Measurements from ENCODE around the gene CMTR1. TPM values are rescaled to one million over a fixed set of nuclear protein-coding genes. Genes with fewer than 3 reads are reported as not detected.
"Not testable (repeated sequence)": the region's sequence is repeated elsewhere in the genome, so short reads cannot be mapped to it uniquely, and the experiment has no call there.

Gene CMTR1
- total and polyA plus RNA-seq, 4 donors = 31.3 to 51.1 (median 46.2) TPM

DNA sequence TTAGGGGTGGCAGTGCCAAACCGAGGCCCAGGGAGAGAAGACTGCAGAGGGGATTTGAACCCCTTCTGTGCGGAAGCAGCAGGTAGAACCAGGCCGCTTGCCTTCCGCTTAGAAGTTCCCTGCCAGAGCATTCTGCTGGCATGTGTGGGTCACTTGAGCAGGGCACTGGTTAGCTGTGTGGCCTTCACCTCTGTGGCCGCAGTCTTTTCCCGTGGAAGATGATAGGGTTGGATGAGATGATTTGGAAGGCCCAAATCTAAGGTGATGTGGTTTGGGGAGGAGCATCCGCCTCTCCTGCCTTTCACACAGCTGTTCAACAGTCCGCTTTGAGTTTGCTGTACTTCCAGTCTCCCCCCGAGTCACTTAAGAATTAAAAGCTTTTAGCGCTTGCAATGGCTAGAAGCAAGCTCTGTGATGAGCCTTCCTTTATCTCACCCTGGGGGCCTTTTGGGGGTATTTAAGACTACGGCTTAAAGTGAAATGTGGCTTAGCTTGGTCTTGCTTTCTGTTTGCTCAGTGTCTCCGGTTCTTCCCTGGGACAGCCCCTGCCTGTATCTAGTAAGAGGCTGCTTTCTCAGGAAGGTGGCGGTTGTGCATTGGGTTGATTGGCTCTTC, 743 bp downstream of the CMTR1 start:
- peaks cover 12% of the 10 kb centered on the region for H3K4me1 ChIP-seq (ENCODE audit: control insufficient read depth, insufficient read depth, low read length)
- peak overlapping the region; percentile 84 for H3K27ac ChIP-seq (ENCODE audit: low read depth, low read length)
- peaks cover 16% of the 10 kb centered on the region for H3K36me3 ChIP-seq (ENCODE audit: control insufficient read depth, insufficient read depth, low read length)
- no peaks in the 10 kb centered on the region for H3K9me3 ChIP-seq (ENCODE audit: control insufficient read depth, insufficient read depth, low read length)
- peak overlapping the region; percentile 83 for H3K4me3 ChIP-seq (ENCODE audit: low read depth, low read length)
- no peaks in the 10 kb centered on the region for H3K27me3 ChIP-seq (ENCODE audit: control insufficient read depth, insufficient read depth, low read length)
- peak in 2 of 6 donors; percentile 5 to 48 for DNase-seq (ENCODE audit: low read depth in 4 of 6, low spot score in 6 of 6)
- 8% methylated on average over 9 of the region's 13 CpGs for WGBS (ENCODE audit: insufficient coverage)

DNA sequence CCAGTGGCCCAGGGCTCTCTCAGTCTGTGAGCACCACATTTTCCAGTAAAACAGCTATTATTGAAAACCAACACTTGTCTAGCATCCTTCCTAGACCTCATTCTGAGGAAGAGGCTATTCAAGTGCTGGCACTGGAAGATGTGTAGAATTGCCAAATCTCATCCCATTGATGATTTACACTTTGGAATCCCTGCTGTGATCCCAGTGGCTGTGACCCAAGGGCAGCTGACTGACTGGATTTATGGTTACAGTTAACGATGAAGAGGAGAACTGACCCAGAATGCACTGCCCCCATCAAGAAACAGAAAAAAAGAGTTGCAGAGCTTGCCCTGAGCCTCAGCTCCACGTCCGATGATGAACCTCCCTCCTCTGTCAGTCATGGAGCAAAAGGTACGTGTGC, 2.4 kb downstream of the CMTR1 start:
- Histone ChIP-seq H3K4me3 (ENCODE audit: low read depth, low read length) (no peak overlapping the region), H3K27ac (ENCODE audit: low read depth, low read length) (no peak overlapping the region), H3K9me3 (ENCODE audit: control insufficient read depth, insufficient read depth, low read length) (no peaks in the 10 kb centered on the region), H3K4me1 (ENCODE audit: control insufficient read depth, insufficient read depth, low read length) (peaks cover 12% of the 10 kb centered on the region), H3K27me3 (ENCODE audit: control insufficient read depth, insufficient read depth, low read length) (no peaks in the 10 kb centered on the region), H3K36me3 (ENCODE audit: control insufficient read depth, insufficient read depth, low read length) (peaks cover 21% of the 10 kb centered on the region)
- no peak for DNase-seq (ENCODE audit: low read depth in 4 of 6, low spot score in 6 of 6)
- whole genome bisulfite sequencing (ENCODE audit: insufficient coverage) = no CpG with 5 or more reads among the region's 4 CpGs

DNA sequence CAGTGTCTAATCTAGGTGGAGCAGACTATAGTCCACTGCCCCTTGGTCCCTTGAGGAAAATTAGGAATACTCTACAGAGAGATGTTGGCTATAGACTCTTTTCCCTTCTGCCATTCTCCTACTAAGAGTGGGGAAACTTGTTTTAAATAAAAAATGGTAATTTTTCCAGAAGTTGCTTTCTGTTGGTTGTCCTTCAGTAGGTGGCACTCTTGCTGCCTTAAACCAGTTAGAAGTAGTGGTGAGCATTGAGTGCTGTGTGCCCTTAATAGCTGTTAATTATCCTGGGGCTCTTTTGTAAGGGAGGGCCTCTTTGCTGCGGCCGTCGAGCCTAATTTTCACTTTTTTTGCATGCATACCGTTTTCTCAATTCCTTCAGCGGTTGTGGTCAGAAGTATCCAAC, 2.8 kb downstream of the CMTR1 start:
- H3K9me3 ChIP-seq (ENCODE audit: control insufficient read depth, insufficient read depth, low read length) = no peaks in the 10 kb centered on the region
- DNase-seq (ENCODE audit: low read depth in 4 of 6, low spot score in 6 of 6) = no peak
- peaks cover 21% of the 10 kb centered on the region for H3K36me3 ChIP-seq (ENCODE audit: control insufficient read depth, insufficient read depth, low read length)
- H3K27me3 ChIP-seq (ENCODE audit: control insufficient read depth, insufficient read depth, low read length) = no peaks in the 10 kb centered on the region
- no peak overlapping the region for H3K27ac ChIP-seq (ENCODE audit: low read depth, low read length)
- no peak overlapping the region for H3K4me3 ChIP-seq (ENCODE audit: low read depth, low read length)
- WGBS (ENCODE audit: insufficient coverage) = 60% methylated on average over 5 of the region's 5 CpGs
- H3K4me1 ChIP-seq (ENCODE audit: control insufficient read depth, insufficient read depth, low read length) = peaks cover 12% of the 10 kb centered on the region

- H3K27ac ChIP-seq (ENCODE audit: low read depth, low read length) = no peak overlapping the region
- no peak for DNase-seq (ENCODE audit: low read depth in 4 of 6, low spot score in 6 of 6)
- H3K27me3 ChIP-seq (ENCODE audit: control insufficient read depth, insufficient read depth, low read length) = no peaks in the 10 kb centered on the region
- peaks cover 24% of the 10 kb centered on the region for H3K36me3 ChIP-seq (ENCODE audit: control insufficient read depth, insufficient read depth, low read length)
- WGBS (ENCODE audit: insufficient coverage) = no CpG with 5 or more reads among the region's 1 CpG
- no peak overlapping the region for H3K4me3 ChIP-seq (ENCODE audit: low read depth, low read length)
- H3K9me3 ChIP-seq (ENCODE audit: control insufficient read depth, insufficient read depth, low read length) = no peaks in the 10 kb centered on the region
- H3K4me1 ChIP-seq (ENCODE audit: control insufficient read depth, insufficient read depth, low read length) = peaks cover 6% of the 10 kb centered on the region
Measured at GRCh38 chr6:37438930-37439329, 5.9 kb downstream of the CMTR1 start.

DNA sequence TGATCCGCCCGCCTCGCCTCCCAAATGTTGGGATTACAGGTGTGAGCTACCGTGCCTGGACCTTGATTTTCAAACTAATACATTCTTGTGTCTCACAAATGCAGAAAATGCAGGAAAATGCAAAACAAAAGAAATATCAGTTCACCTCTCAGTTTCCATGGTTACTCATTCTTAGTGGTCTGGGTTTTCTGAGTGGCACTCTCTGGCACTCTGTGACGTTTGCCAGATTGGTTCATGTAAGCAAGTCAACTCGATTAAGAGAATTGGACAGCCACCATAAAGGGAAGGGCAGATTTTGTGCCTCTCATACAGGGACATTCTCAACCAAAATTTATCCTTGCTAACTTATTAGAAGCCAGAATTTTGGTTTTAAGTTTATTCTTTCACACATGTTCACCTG, 8.6 kb downstream of the CMTR1 start:
- WGBS (ENCODE audit: insufficient coverage) = 100% methylated on average over 4 of the region's 6 CpGs
- no peaks in the 10 kb centered on the region for H3K27me3 ChIP-seq (ENCODE audit: control insufficient read depth, insufficient read depth, low read length)
- H3K27ac ChIP-seq (ENCODE audit: low read depth, low read length) = no peak overlapping the region
- H3K4me1 ChIP-seq (ENCODE audit: control insufficient read depth, insufficient read depth, low read length) = no peaks in the 10 kb centered on the region
- no peaks in the 10 kb centered on the region for H3K9me3 ChIP-seq (ENCODE audit: control insufficient read depth, insufficient read depth, low read length)
- no peak overlapping the region for H3K4me3 ChIP-seq (ENCODE audit: low read depth, low read length)
- DNase-seq (ENCODE audit: low read depth in 4 of 6, low spot score in 6 of 6) = no peak
- peaks cover 18% of the 10 kb centered on the region for H3K36me3 ChIP-seq (ENCODE audit: control insufficient read depth, insufficient read depth, low read length)

- no peak for DNase-seq (ENCODE audit: low read depth in 4 of 6, low spot score in 6 of 6)
- no peaks in the 10 kb centered on the region for H3K9me3 ChIP-seq (ENCODE audit: control insufficient read depth, insufficient read depth, low read length)
- no peaks in the 10 kb centered on the region for H3K27me3 ChIP-seq (ENCODE audit: control insufficient read depth, insufficient read depth, low read length)
- WGBS (ENCODE audit: insufficient coverage) = no CpG with 5 or more reads among the region's 4 CpGs
- H3K4me3 ChIP-seq (ENCODE audit: low read depth, low read length) = no peak overlapping the region
- H3K27ac ChIP-seq (ENCODE audit: low read depth, low read length) = no peak overlapping the region
- H3K36me3 ChIP-seq (ENCODE audit: control insufficient read depth, insufficient read depth, low read length) = peaks cover 21% of the 10 kb centered on the region
- no peaks in the 10 kb centered on the region for H3K4me1 ChIP-seq (ENCODE audit: control insufficient read depth, insufficient read depth, low read length)
Measured at GRCh38 chr6:37442416-37443215, 9.6 kb downstream of the CMTR1 start.

- H3K9me3 ChIP-seq (ENCODE audit: control insufficient read depth, insufficient read depth, low read length); DNase-seq (ENCODE audit: low read depth in 4 of 6, low spot score in 6 of 6); H3K27ac ChIP-seq (ENCODE audit: low read depth, low read length); H3K27me3 ChIP-seq (ENCODE audit: control insufficient read depth, insufficient read depth, low read length); H3K4me3 ChIP-seq (ENCODE audit: low read depth, low read length); H3K4me1 ChIP-seq (ENCODE audit: control insufficient read depth, insufficient read depth, low read length): not testable (repeated sequence)
- peaks cover 21% of the 10 kb centered on the region for H3K36me3 ChIP-seq (ENCODE audit: control insufficient read depth, insufficient read depth, low read length)
- no CpG with 5 or more reads among the region's 5 CpGs for WGBS (ENCODE audit: insufficient coverage)
Measured at GRCh38 chr6:37443216-37443542, 10.2 kb downstream of the CMTR1 start.

DNA sequence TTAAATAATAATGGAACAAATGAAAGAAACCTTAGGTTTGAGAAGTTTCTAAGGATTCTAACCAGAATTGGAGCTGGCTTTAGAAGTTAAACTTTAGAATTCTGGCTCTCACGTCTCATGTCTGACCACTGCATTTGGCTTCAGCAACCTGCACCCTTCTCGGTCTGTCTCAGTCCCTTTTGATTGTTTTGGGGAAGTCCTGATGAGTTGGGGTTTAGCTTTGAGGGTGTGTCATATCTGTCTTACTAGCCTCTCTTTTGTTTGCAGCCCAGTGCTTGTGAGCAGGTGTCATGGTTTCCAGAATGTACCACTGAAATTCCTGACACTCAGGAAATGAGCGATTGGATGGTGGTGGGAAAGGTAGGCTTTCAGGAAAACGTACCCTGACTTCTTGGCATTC, 17.0 kb downstream of the CMTR1 start:
- 92% methylated on average over 2 of the region's 4 CpGs for WGBS (ENCODE audit: insufficient coverage)
- Histone ChIP-seq H3K27me3 (ENCODE audit: control insufficient read depth, insufficient read depth, low read length) (no peaks in the 10 kb centered on the region), H3K36me3 (ENCODE audit: control insufficient read depth, insufficient read depth, low read length) (peaks cover 38% of the 10 kb centered on the region), H3K4me3 (ENCODE audit: low read depth, low read length) (no peak overlapping the region), H3K27ac (ENCODE audit: low read depth, low read length) (no peak overlapping the region), H3K4me1 (ENCODE audit: control insufficient read depth, insufficient read depth, low read length) (no peaks in the 10 kb centered on the region), H3K9me3 (ENCODE audit: control insufficient read depth, insufficient read depth, low read length) (no peaks in the 10 kb centered on the region)
- DNase-seq (ENCODE audit: low read depth in 4 of 6, low spot score in 6 of 6) = no peak

- Histone ChIP-seq H3K27ac (ENCODE audit: low read depth, low read length) (no peak overlapping the region), H3K4me1 (ENCODE audit: control insufficient read depth, insufficient read depth, low read length) (no peaks in the 10 kb centered on the region), H3K9me3 (ENCODE audit: control insufficient read depth, insufficient read depth, low read length) (no peaks in the 10 kb centered on the region), H3K4me3 (ENCODE audit: low read depth, low read length) (no peak overlapping the region), H3K27me3 (ENCODE audit: control insufficient read depth, insufficient read depth, low read length) (no peaks in the 10 kb centered on the region), H3K36me3 (ENCODE audit: control insufficient read depth, insufficient read depth, low read length) (peaks cover 39% of the 10 kb centered on the region)
- no CpG with 5 or more reads among the region's 2 CpGs for WGBS (ENCODE audit: insufficient coverage)
- peak in 2 of 6 donors; percentile 55 to 74 for DNase-seq (ENCODE audit: low read depth in 4 of 6, low spot score in 6 of 6)
Measured at GRCh38 chr6:37451441-37452193, 18.6 kb downstream of the CMTR1 start.

All from spinal cord (tissue), 10 donors.